Fibroblast of lung (primary cell): ENCODE measurements around the gene EIF4B. TPM values are rescaled to one million over a fixed set of nuclear protein-coding genes. Genes with fewer than 3 reads are reported as not detected.
A peak's percentile ranks its signal among the peaks of the same experiment; 100 is the strongest.
"Not testable (repeated sequence)": the region's sequence is repeated elsewhere in the genome, so short reads cannot be mapped to it uniquely, and the experiment has no call there.

Source experiments
- DNase-seq, 2 donors: peaks; one replicate each; pipeline versions ENCODE4 v3.0.0 to v3.0.0-alpha.2; 2010; ENCODE audit warnings: low read depth in 2 of 2
- H2AFZ ChIP-seq: 2 replicates; pipeline ENCODE4 v1.5.1; 2012; ENCODE audit warnings: low read length, control low read depth, inconsistent platforms
- H3K27ac ChIP-seq: 2 replicates; pipeline ENCODE4 v1.5.1; 2011; ENCODE audit warnings: low read length, control low read depth; ENCODE audit not compliant: insufficient read depth
- H3K27me3 ChIP-seq: 2 replicates; pipeline ENCODE4 v1.5.1; 2011; ENCODE audit warnings: mild to moderate bottlenecking, low read length; ENCODE audit not compliant: control insufficient read depth, insufficient read depth
- H3K36me3 ChIP-seq: 2 replicates; pipeline ENCODE4 v1.5.1; 2011; ENCODE audit warnings: low read length; ENCODE audit not compliant: control insufficient read depth, insufficient read depth
- H3K4me1 ChIP-seq: 2 replicates; pipeline ENCODE4 v1.5.1; 2011; ENCODE audit warnings: low read length; ENCODE audit not compliant: control insufficient read depth, insufficient read depth; ENCODE audit errors: extremely low read depth
- H3K4me2 ChIP-seq: 2 replicates; pipeline ENCODE4 v1.5.1; 2011; ENCODE audit warnings: low read length, control low read depth; ENCODE audit not compliant: insufficient read depth; ENCODE audit errors: extremely low read depth
- H3K4me3 ChIP-seq, 4 experiments: fragments of 200-600 bp in 1 of 4; sonication (generic) in 1 of 4; replicated peaks in 1 of 4; 2 replicates each; pipeline ENCODE4 v1.5.1; 2011 to 2016; ENCODE audit warnings: low read length in 4 of 4, low read depth in 3 of 4, mild to moderate bottlenecking in 3 of 4, control low read depth in 2 of 4, inconsistent platforms in 1 of 4, mixed read lengths in 1 of 4; ENCODE audit not compliant: insufficient read depth in 1 of 4; ENCODE audit errors: control extremely low read depth in 1 of 4
- H3K79me2 ChIP-seq: 2 replicates; pipeline ENCODE4 v1.5.1; 2012; ENCODE audit warnings: mild to moderate bottlenecking, low read length, inconsistent platforms; ENCODE audit not compliant: control insufficient read depth, insufficient read depth
- H3K9ac ChIP-seq: 2 replicates; pipeline ENCODE4 v1.5.1; 2011; ENCODE audit warnings: mild to moderate bottlenecking, low read length, control low read depth; ENCODE audit not compliant: insufficient read depth
- H3K9me3 ChIP-seq: 2 replicates; pipeline ENCODE4 v1.5.1; 2012; ENCODE audit warnings: low read depth, low read length; ENCODE audit not compliant: control insufficient read depth, insufficient read depth
- H4K20me1 ChIP-seq: 2 replicates; pipeline ENCODE4 v1.5.1; 2011; ENCODE audit warnings: low read length; ENCODE audit not compliant: control insufficient read depth, insufficient read depth; ENCODE audit errors: extremely low read depth
- CTCF ChIP-seq, 2 donors: IDR thresholded peaks in 1 of 2; conservative IDR thresholded peaks in 1 of 2; 1 replicate in 1 of 2; 2 replicates in 1 of 2; pipeline ENCODE4 v1.5.1; 2011 to 2012; ENCODE audit warnings: low read length in 2 of 2, control low read depth in 1 of 2, inconsistent platforms in 1 of 2, low read depth in 1 of 2, mild to moderate bottlenecking in 1 of 2
- EZH2 ChIP-seq: IDR thresholded peaks from 2 replicates; pipeline ENCODE4 v1.5.1; 2012; ENCODE audit warnings: low read length, control low read depth, mild to moderate bottlenecking; ENCODE audit errors: missing control alignments
- polyA plus RNA-seq, 2 donors: library from polyadenylated mRNA; depleted of rRNA in 1 of 2; stranded (reverse) in 1 of 2; unstranded in 1 of 2; fragments of >200 nt; gene quantifications; 2 replicates each; pipeline ENCODE4 v1.2.1, GENCODE V29; 2011 to 2012; ENCODE audit warnings: missing spikeins in 1 of 2
- total RNA-seq: library from RNA; depleted of rRNA; stranded (reverse); fragments of >200 nt; gene quantifications from 2 replicates; pipeline ENCODE4 v1.2.1, GENCODE V29; 2014

The EIF4B gene
- total and polyA plus RNA-seq, 2 donors (not counting 1 experiment from before 2014, with no cell fraction given), result 466 to 1,180 TPM

DNA sequence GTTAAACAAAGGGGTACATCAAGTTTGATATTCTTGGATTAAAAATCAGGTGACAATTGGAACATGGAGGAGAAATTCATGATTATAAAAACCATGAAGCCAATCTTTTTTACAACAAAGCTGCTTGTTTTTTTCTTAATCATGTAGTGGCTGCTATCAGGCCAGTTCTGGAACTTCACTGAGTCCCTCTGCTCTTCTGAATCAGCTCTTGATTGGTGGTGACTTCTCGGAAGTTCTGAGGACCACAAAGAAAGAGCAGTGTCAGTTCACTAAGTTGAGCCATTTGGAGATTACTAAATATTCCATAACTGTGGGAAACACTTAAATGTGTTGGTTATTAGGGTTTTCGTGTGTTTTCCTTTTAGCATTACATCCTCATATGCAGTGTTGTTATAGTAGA is 8.5 kb downstream of the EIF4B start:
- H3K36me3 ChIP-seq, result peaks cover 11% of the 10 kb centered on the region
- peaks cover 2% of the 10 kb centered on the region for H4K20me1 ChIP-seq
- H3K79me2 ChIP-seq, result peaks cover 73% of the 10 kb centered on the region
- H3K27me3 ChIP-seq, result no peaks in the 10 kb centered on the region
- H3K9me3 ChIP-seq, result no peaks in the 10 kb centered on the region
- no peak for DNase-seq
- no peak overlapping the region for H3K4me3 ChIP-seq
- H3K27ac ChIP-seq, result peak overlapping the region; percentile 11
- TF ChIP-seq CTCF (conservative IDR thresholded peaks at IDR 0.05 in 1 of 2, IDR thresholded peaks at IDR 0.05 in 1 of 2; ENCODE audit: low read depth in 1 of 2, low read length in 2 of 2), result no peak
- no peak overlapping the region for H3K4me2 ChIP-seq
- no peak overlapping the region for H2AFZ ChIP-seq
- no peak overlapping the region for H3K9ac ChIP-seq
- H3K4me1 ChIP-seq, result no peaks in the 10 kb centered on the region

DNA sequence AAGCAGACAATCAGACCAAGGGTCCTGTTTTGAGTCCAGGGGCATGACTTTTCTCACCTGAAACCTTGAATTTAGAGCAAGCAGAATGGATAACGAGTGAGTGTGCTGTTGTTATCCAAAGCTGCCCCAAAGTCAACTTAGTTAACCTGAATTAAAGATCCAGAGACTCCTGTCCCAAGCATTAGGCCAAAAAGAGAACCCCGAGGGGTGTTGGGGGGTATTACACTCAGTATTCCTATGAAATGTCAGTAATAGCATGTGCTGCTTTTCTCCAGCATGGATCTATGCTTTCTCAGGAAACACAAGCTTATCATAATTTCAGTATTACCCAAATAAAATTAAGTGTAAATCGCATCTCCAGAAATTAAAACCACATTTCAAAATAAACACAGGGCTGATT is 19.0 kb downstream of the EIF4B start:
- Histone ChIP-seq H3K79me2 (peaks cover 2% of the 10 kb centered on the region), H3K27me3 (no peaks in the 10 kb centered on the region), H3K36me3 (peaks cover 13% of the 10 kb centered on the region), H2AFZ (no peak overlapping the region), H3K9ac (no peak overlapping the region), H3K4me3 (no peak overlapping the region), H3K9me3 (no peaks in the 10 kb centered on the region), H4K20me1 (no peaks in the 10 kb centered on the region), H3K27ac (no peak overlapping the region), H3K4me1 (no peaks in the 10 kb centered on the region), H3K4me2 (no peak overlapping the region)
- TF ChIP-seq CTCF (conservative IDR thresholded peaks at IDR 0.05 in 1 of 2, IDR thresholded peaks at IDR 0.05 in 1 of 2; ENCODE audit: low read depth in 1 of 2, low read length in 2 of 2), result no peak
- TF ChIP-seq EZH2, result no peak
- DNase-seq, result no peak

DNA sequence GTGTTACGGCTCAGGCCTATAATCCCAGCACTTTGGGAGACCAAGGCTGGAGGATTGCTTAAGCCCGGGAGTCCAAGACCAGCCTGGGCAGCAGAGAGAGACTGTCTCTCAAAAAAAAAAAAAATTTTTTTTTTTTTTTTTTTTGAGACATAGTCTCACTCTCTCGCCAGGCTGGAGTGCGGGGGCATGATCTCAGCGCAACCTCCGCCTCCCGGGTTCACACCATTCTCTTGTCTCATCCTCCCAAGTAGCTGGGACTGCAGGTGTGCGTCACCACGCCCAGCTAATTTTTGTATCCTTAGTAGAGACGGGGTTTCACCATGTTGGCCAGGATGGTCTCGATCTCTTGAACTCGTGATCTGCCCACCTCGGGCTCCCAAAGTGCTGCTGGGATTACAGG is 20.8 kb downstream of the EIF4B start:
- H4K20me1 ChIP-seq, H3K27me3 ChIP-seq, H3K9ac ChIP-seq, H3K27ac ChIP-seq, H2AFZ ChIP-seq, H3K4me3 ChIP-seq, DNase-seq, H3K4me2 ChIP-seq, H3K79me2 ChIP-seq, H3K9me3 ChIP-seq, H3K4me1 ChIP-seq: not testable (repeated sequence)
- H3K36me3 ChIP-seq, result peaks cover 11% of the 10 kb centered on the region

GRCh38 chr12:53031616-53032015 is 25.4 kb downstream of the EIF4B start:
- Histone ChIP-seq H3K79me2 (no peaks in the 10 kb centered on the region), H3K4me2 (no peak overlapping the region), H3K27me3 (no peaks in the 10 kb centered on the region), H4K20me1 (no peaks in the 10 kb centered on the region), H3K36me3 (peaks cover 23% of the 10 kb centered on the region), H3K9ac (no peak overlapping the region), H3K4me3 (no peak overlapping the region), H3K9me3 (no peaks in the 10 kb centered on the region), H3K4me1 (no peaks in the 10 kb centered on the region), H2AFZ (no peak overlapping the region), H3K27ac (no peak overlapping the region)
- TF ChIP-seq CTCF (conservative IDR thresholded peaks at IDR 0.05 in 1 of 2, IDR thresholded peaks at IDR 0.05 in 1 of 2; ENCODE audit: low read depth in 1 of 2, low read length in 2 of 2), result no peak
- TF ChIP-seq EZH2, result no peak
- no peak for DNase-seq

- H3K9ac ChIP-seq, H3K79me2 ChIP-seq, H3K27ac ChIP-seq, H3K4me1 ChIP-seq, H3K4me3 ChIP-seq, H4K20me1 ChIP-seq, H3K4me2 ChIP-seq, H3K9me3 ChIP-seq, H2AFZ ChIP-seq, DNase-seq, H3K27me3 ChIP-seq: not testable (repeated sequence)
- H3K36me3 ChIP-seq, result peaks cover 24% of the 10 kb centered on the region
These were observed 27.6 kb downstream of the EIF4B start for GRCh38 chr12:53033832-53034231.
